ENCODE measurements around the gene PCYT1B. TPM values are rescaled to one million over a fixed set of nuclear protein-coding genes. Genes with fewer than 3 reads are reported as not detected.

Gene PCYT1B
- total RNA-seq, 5 donors from 2014 or later (not counting 1 experiment from before 2014, with no cell fraction given) = 0.06 to 0.50 TPM; not detected in 3

DNA sequence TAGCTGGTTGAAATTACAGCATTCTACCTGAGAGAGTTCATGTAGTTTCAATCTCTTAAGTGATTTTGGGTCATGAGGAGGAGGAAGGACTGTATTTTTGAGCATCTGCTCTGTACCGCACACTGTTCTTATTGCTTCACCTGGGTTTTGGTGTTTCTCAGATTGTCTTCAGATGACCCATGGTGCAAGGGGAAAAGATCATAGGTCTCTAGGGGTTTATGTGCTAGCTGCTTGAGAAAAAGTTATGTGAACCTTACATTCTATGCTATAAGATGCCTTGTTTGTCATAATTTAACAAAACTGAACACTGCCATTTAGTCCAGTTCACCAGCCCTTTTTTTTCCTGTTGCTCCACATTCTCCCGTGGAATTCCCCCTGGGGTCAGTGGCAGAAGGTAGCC is 121.7 kb downstream of the PCYT1B start:
- Mint-ChIP-seq H3K36me3 (peaks cover 19% of the 10 kb centered on the region), H3K4me1 (no peaks in the 10 kb centered on the region), H3K27ac (no peak overlapping the region), H3K9me3 (no peaks in the 10 kb centered on the region), H3K27me3 (no peaks in the 10 kb centered on the region), H3K4me3 (no peak overlapping the region)
- Histone ChIP-seq H3K36me3 (ENCODE audit: control insufficient read depth in 2 of 2, extremely low read depth in 1 of 2, insufficient read depth in 1 of 2, low read length in 1 of 2) (peaks cover 0 to 20% of the 10 kb centered on the region in 2 donors), H3K4me3 (ENCODE audit: control insufficient read depth in 1 of 2, extremely low read depth in 1 of 2, low read length in 1 of 2) (no peak overlapping the region), H3K27ac (ENCODE audit: low read length) (no peak overlapping the region), H3K4me1 (ENCODE audit: control insufficient read depth in 1 of 2, extremely low read depth in 1 of 2, insufficient read depth in 2 of 2, low read length in 2 of 2) (no peaks in the 10 kb centered on the region), H3K27me3 (replicated peaks in 1 of 2; ENCODE audit: control insufficient read depth in 2 of 2, extremely low read depth in 1 of 2, insufficient read depth in 2 of 2, low read length in 1 of 2) (no peaks in the 10 kb centered on the region), H3K9me3 (no peaks in the 10 kb centered on the region)
- no peak for ATAC-seq (replicated peaks in 1 of 4)
- POLR2A ChIA-PET = no interaction called here
- WGBS (ENCODE audit: insufficient coverage) = no CpG with 5 or more reads among the region's 2 CpGs
- CTCF ChIA-PET = interaction anchor here in 1 of 2 donors (0.6 kb wide), 1 partner anchor 151 kb away, joined by 3 read pairs; no protein-coding TSS in a partner anchor
- DNase-seq = no peak

DNA sequence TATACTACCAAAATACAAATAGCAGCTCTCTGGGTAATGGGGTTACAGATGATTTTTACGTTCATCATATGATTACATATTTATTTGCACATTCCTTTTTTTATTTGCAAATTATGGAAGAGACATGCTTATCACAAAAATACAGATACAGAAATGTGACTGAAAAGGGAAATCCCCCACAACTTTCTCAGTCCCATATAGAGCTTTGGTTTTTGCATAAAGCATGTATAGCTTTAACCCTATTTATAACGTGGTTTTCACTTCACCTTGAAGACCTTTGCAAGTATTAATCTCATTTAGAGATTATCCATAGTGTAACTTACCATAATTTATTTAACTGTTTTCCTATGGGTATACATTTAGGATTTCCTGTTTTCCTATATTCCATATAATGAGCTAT is 126.7 kb downstream of the PCYT1B start:
- H3K36me3 ChIP-seq (ENCODE audit: control insufficient read depth in 2 of 2, extremely low read depth in 1 of 2, insufficient read depth in 1 of 2, low read length in 1 of 2) = peaks cover 0 to 12% of the 10 kb centered on the region in 2 donors
- DNase-seq (no peak), ATAC-seq (replicated peaks in 1 of 4) (no peak)
- peaks cover 20% of the 10 kb centered on the region for H3K36me3 Mint-ChIP-seq
- CTCF ChIA-PET = no interaction called here
- H3K27ac ChIP-seq (ENCODE audit: low read length) = no peak overlapping the region
- H3K4me3 ChIP-seq (ENCODE audit: control insufficient read depth in 1 of 2, extremely low read depth in 1 of 2, low read length in 1 of 2) = no peak overlapping the region
- H3K9me3 Mint-ChIP-seq = no peaks in the 10 kb centered on the region
- H3K4me3 Mint-ChIP-seq = no peak overlapping the region
- no peaks in the 10 kb centered on the region for H3K9me3 ChIP-seq
- H3K27me3 ChIP-seq (replicated peaks in 1 of 2; ENCODE audit: control insufficient read depth in 2 of 2, extremely low read depth in 1 of 2, insufficient read depth in 2 of 2, low read length in 1 of 2) = no peaks in the 10 kb centered on the region
- H3K4me1 Mint-ChIP-seq = peaks cover 0 to under 1% (median 0%) of the 10 kb centered on the region in 3 donors
- H3K27ac Mint-ChIP-seq = no peak overlapping the region
- H3K27me3 Mint-ChIP-seq = peaks cover 0 to 4% of the 10 kb centered on the region in 2 donors
- no CpG with 5 or more reads among the region's 2 CpGs for WGBS (ENCODE audit: insufficient coverage)
- no peaks in the 10 kb centered on the region for H3K4me1 ChIP-seq (ENCODE audit: control insufficient read depth in 1 of 2, extremely low read depth in 1 of 2, insufficient read depth in 2 of 2, low read length in 2 of 2)
- POLR2A ChIA-PET = no interaction called here

GRCh38 chrX:24515447-24515846 is 131.7 kb downstream of the PCYT1B start:
- WGBS (ENCODE audit: insufficient coverage) = no CpG with 5 or more reads among the region's 4 CpGs
- DNase-seq (no peak), ATAC-seq (replicated peaks in 1 of 4) (no peak)
- Mint-ChIP-seq H3K9me3 (no peaks in the 10 kb centered on the region), H3K27me3 (peaks cover 0 to 8% of the 10 kb centered on the region in 2 donors), H3K36me3 (peaks cover 18% of the 10 kb centered on the region), H3K4me1 (peaks cover 0 to 5% (median 0%) of the 10 kb centered on the region in 3 donors), H3K27ac (no peak overlapping the region), H3K4me3 (no peak overlapping the region)
- no peak overlapping the region for H3K4me3 ChIP-seq (ENCODE audit: control insufficient read depth in 1 of 2, extremely low read depth in 1 of 2, low read length in 1 of 2)
- ChIA-PET CTCF (no interaction called here), POLR2A (no interaction called here)
- H3K9me3 ChIP-seq = no peaks in the 10 kb centered on the region
- peaks cover 0 to 9% of the 10 kb centered on the region in 2 donors for H3K36me3 ChIP-seq (ENCODE audit: control insufficient read depth in 2 of 2, extremely low read depth in 1 of 2, insufficient read depth in 1 of 2, low read length in 1 of 2)
- no peak overlapping the region for H3K27ac ChIP-seq (ENCODE audit: low read length)
- H3K27me3 ChIP-seq (replicated peaks in 1 of 2; ENCODE audit: control insufficient read depth in 2 of 2, extremely low read depth in 1 of 2, insufficient read depth in 2 of 2, low read length in 1 of 2) = no peaks in the 10 kb centered on the region
- no peaks in the 10 kb centered on the region for H3K4me1 ChIP-seq (ENCODE audit: control insufficient read depth in 1 of 2, extremely low read depth in 1 of 2, insufficient read depth in 2 of 2, low read length in 2 of 2)

DNA sequence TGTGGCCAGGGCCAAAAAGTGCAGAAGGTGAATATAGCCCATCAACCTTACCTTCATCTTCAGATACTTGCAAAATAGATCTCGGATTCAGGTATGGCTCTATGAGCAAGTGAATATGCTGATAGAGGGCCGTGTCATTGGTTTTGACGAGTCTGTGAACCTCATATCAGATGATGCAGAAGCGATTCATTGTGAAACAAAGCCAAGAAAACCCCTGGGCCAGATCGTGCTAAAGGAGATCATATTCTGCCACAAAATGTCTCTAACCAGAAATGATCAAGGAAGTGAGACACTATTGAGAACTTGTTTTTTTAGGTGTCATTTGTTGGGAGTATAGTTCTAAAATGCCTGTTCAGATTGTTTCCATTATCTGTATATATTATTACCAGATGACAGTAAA is 133.7 kb downstream of the PCYT1B start:
- Mint-ChIP-seq H3K27me3 (peaks cover 0 to 14% of the 10 kb centered on the region in 2 donors), H3K4me3 (no peak overlapping the region), H3K27ac (no peak overlapping the region), H3K4me1 (peaks cover 0 to 5% (median 0%) of the 10 kb centered on the region in 3 donors), H3K9me3 (no peaks in the 10 kb centered on the region), H3K36me3 (peaks cover 27% of the 10 kb centered on the region)
- ChIA-PET POLR2A (no interaction called here), CTCF (no interaction called here)
- Histone ChIP-seq H3K27me3 (replicated peaks in 1 of 2; ENCODE audit: control insufficient read depth in 2 of 2, extremely low read depth in 1 of 2, insufficient read depth in 2 of 2, low read length in 1 of 2) (no peaks in the 10 kb centered on the region), H3K4me3 (ENCODE audit: control insufficient read depth in 1 of 2, extremely low read depth in 1 of 2, low read length in 1 of 2) (no peak overlapping the region), H3K4me1 (ENCODE audit: control insufficient read depth in 1 of 2, extremely low read depth in 1 of 2, insufficient read depth in 2 of 2, low read length in 2 of 2) (no peaks in the 10 kb centered on the region), H3K27ac (ENCODE audit: low read length) (no peak overlapping the region), H3K9me3 (no peaks in the 10 kb centered on the region), H3K36me3 (ENCODE audit: control insufficient read depth in 2 of 2, extremely low read depth in 1 of 2, insufficient read depth in 1 of 2, low read length in 1 of 2) (peaks cover 0 to 4% of the 10 kb centered on the region in 2 donors)
- DNase-seq (no peak), ATAC-seq (replicated peaks in 1 of 4) (no peak)
- no CpG with 5 or more reads among the region's 5 CpGs for WGBS (ENCODE audit: insufficient coverage)

GRCh38 chrX:24508375-24508774 is 138.8 kb downstream of the PCYT1B start:
- H3K36me3 Mint-ChIP-seq = peaks cover 36% of the 10 kb centered on the region
- Histone ChIP-seq H3K36me3 (ENCODE audit: control insufficient read depth in 2 of 2, extremely low read depth in 1 of 2, insufficient read depth in 1 of 2, low read length in 1 of 2) (peaks cover 0 to 18% of the 10 kb centered on the region in 2 donors), H3K4me1 (ENCODE audit: control insufficient read depth in 1 of 2, extremely low read depth in 1 of 2, insufficient read depth in 2 of 2, low read length in 2 of 2) (no peaks in the 10 kb centered on the region)

More at GRCh38 chrX:24508375-24508774, 138.8 kb downstream of the PCYT1B start:
- Histone ChIP-seq H3K27me3 (replicated peaks in 1 of 2; ENCODE audit: control insufficient read depth in 2 of 2, extremely low read depth in 1 of 2, insufficient read depth in 2 of 2, low read length in 1 of 2) (no peaks in the 10 kb centered on the region), H3K4me3 (ENCODE audit: control insufficient read depth in 1 of 2, extremely low read depth in 1 of 2, low read length in 1 of 2) (no peak overlapping the region), H3K9me3 (no peaks in the 10 kb centered on the region), H3K27ac (ENCODE audit: low read length) (no peak overlapping the region)
- WGBS (ENCODE audit: insufficient coverage) = no CpG with 5 or more reads among the region's 8 CpGs
- H3K27me3 Mint-ChIP-seq = peaks cover 0 to 9% of the 10 kb centered on the region in 2 donors
- H3K9me3 Mint-ChIP-seq = no peaks in the 10 kb centered on the region
- no peak for DNase-seq
- CTCF ChIA-PET = no interaction called here
- ATAC-seq (replicated peaks in 1 of 4) = no peak
- no peak overlapping the region for H3K27ac Mint-ChIP-seq
- H3K4me3 Mint-ChIP-seq = no peak overlapping the region
- POLR2A ChIA-PET = no interaction called here
- peaks cover 0 to 4% (median 0%) of the 10 kb centered on the region in 3 donors for H3K4me1 Mint-ChIP-seq

Other genes starting within 250 kb of the PCYT1B start
- gene PDK3, start 182.1 kb downstream of the PCYT1B start, total RNA-seq = 10 to 100 TPM; 17.0 to 23.6 (median 19.9) TPM
- gene POLA1, start 46.6 kb upstream of the PCYT1B start, total RNA-seq = 1 to 10 TPM; 6.1 to 9.9 (median 6.7) TPM

Data from T-cell (primary cell).